HK-2 (cell line): ENCODE results near the gene HDHD2.
"Not testable (repeated sequence)": the region's sequence is repeated elsewhere in the genome, so short reads cannot be mapped to it uniquely, and the experiment has no call there.

ENCODE experiments used
- DNase-seq: peaks from one replicate; pipeline ENCODE4 v3.0.0-alpha.2; 2018; ENCODE audit not compliant: unreplicated experiment

HDHD2 gene, protein sequence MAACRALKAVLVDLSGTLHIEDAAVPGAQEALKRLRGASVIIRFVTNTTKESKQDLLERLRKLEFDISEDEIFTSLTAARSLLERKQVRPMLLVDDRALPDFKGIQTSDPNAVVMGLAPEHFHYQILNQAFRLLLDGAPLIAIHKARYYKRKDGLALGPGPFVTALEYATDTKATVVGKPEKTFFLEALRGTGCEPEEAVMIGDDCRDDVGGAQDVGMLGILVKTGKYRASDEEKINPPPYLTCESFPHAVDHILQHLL

DNA sequence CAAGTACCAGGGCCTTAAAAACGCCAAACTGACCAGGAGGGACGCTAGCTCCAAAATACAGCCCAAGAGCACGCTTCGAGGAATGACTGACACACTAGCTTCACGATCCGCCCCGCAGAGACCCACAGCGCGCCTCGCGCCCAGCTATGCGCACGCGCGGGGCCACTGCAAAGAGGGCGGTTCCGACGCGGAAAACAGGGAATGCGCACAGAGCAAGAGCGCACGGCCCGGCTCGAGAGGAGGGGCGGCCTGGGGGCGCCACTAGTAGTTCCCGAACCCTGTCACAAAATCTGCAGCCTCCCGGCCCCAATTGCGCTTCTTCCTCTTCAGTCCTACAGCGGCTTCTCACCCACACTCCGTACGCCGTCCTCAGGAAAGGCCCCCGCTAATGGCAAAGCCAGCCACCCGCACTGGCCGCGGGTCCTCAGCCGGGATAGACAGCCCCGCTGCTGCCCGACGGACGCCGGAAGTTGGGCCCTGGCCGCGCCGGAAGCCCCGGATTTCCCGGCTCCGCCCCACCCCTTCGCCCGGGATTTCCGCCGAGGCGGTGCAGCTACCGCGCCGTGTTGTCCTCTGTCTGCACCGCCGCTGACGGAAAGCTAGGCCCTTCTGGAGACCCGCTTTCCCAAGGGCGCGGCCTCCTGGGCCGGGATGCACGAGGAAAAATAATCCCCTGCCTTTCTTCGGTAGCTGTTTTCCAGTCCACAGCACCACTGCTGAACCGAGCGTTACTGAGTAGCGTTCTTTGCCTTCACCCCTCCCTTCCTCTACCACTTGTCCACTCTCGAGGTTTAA lies at the start of gene HDHD2:
Gene HDHD2 (minus strand): TSS at position 472 of the 795 bp plus-strand sequence. CDS start 14,061 bp downstream, outside the sequence.
- peak; percentile 78 for DNase-seq

- DNase-seq = not testable (repeated sequence)
These were observed 45.7 kb upstream of the HDHD2 start for GRCh38 chr18:47195961-47196360.

DNA sequence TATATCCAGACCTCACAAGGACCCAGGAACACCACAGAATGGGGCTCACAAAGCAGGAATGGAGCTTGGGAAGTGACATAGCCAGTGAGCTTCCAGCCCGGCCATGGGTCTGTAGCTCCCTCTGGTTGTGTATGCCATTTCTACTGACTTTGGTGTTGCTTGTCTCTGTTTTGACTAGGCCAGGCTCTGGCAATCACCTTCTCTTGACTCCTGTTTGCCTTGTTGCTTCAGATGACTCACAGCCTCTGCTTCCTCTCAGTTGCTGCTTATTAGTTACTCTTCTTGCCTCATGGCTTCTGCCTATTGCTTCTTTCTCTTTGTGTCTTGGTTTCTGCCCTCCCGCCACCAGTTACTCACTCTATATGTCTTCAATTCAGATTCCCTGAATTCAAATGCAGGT lies 41.7 kb upstream of the HDHD2 start:
- DNase-seq = no peak

- DNase-seq = no peak
These were observed 37.4 kb upstream of the HDHD2 start for GRCh38 chr18:47187721-47188120.

- no peak for DNase-seq
These were observed 34.2 kb upstream of the HDHD2 start for GRCh38 chr18:47184419-47185050.

DNA sequence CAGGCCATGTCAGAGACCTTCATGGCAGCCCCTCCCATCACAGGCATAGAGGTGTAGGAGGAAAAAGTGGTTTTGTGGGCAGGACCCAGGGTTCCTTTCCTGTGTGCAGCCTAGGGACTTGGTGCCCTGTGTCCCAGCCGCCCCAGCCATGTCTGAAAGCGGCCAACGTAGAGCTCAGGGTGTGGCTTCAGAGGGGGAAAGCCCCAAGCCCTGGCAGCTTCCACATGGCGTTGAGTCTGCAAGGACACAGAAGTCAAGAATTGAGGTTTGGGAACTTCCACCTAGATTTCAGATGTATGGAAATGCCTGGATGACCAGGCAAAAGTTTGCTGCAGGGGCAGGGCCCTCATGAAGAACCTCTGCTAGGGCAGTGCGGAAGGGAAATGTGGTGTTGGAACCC lies 31.9 kb upstream of the HDHD2 start:
- DNase-seq = not testable (repeated sequence)

GRCh38 chr18:47180765-47181164 lies 30.5 kb upstream of the HDHD2 start:
- DNase-seq = no peak

GRCh38 chr18:47179520-47179919 lies 29.2 kb upstream of the HDHD2 start:
- no peak for DNase-seq

GRCh38 chr18:47175898-47176575 lies 25.7 kb upstream of the HDHD2 start, which contains the start of gene IER3IP1:
Gene IER3IP1, minus strand, starts transcription at chr18:47176364. Its CDS starts 87 bp downstream, at chr18:47176277.
- DNase-seq = peak; percentile 85

DNA sequence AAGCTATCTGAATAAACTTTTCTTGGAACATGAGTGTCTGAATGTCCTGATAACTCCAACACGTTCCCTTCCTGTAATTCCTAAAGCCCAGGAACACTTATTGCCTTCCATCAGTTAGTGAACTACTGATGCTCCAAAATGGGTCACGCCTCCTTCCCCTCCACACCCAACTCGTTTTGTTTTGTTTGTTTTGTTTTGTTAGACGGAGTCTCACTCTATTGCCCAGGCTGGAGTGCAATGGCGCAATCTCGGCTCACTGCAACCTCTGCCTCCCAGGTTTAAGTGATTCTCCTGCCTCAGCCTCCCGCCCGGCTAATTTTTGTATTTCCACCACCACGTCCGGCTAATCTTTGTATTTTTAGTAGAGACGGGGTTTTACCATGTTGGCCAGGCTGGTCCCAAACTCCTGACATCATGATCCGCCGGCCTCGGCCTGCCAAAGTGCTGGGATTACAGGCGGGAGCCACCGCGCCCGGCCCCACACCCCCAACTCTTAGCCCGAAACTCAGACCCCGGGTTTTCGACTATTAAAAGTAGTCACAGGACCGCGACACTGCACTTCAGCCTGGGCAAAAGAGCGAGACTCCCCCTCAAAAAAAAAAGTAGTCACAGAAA lies 25.1 kb upstream of the HDHD2 start:
- DNase-seq = no peak

GRCh38 chr18:47174545-47175116 lies 24.3 kb upstream of the HDHD2 start:
- no peak for DNase-seq

DNA sequence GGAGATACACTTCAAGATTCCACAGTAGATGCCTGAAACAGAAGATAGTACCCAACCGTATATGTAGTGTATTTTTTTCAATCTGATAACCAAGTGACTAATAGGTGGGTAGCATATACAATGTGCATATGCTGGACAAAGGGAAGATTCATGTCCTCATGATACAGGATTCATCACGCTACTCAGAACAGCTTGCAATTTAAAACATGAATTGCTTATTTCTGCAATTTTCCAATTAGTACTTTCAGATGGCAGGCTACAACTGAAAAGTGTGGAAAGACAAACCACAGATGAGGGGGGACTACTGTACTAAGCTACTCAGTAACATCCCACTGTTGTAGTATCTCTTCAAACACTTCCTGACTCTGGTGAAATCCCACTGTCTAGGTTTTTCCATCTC lies 22.2 kb upstream of the HDHD2 start:
- no peak for DNase-seq

GRCh38 chr18:47168913-47169312 lies 18.6 kb upstream of the HDHD2 start:
- DNase-seq = no peak

- no peak for DNase-seq
These were observed 18.2 kb upstream of the HDHD2 start for GRCh38 chr18:47168509-47168908.

- no peak for DNase-seq
These were observed 16.0 kb upstream of the HDHD2 start for GRCh38 chr18:47166294-47166693.

GRCh38 chr18:47163241-47163640 lies 12.9 kb upstream of the HDHD2 start:
- peak; percentile 20 for DNase-seq

DNA sequence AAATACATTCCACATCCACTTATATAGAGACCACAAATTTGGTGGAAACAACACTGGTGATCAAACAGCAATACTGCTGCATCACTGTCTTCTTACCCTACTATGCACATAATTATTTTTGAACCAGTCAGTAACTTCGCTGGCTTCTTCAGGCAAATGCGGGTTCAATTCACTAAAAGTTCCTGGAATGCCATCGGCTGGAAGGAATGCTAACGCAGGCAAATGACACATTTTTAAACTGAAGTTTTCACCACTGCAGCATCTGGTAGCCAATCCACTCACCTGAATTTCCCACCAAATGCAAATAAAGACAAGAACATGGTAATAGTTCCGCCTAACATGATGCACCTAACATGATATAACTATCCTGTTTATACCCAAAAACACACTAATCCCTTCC lies 10.0 kb upstream of the HDHD2 start:
- DNase-seq = no peak

- DNase-seq = not testable (repeated sequence)
These were observed 8.1 kb upstream of the HDHD2 start for GRCh38 chr18:47158404-47158803.

DNA sequence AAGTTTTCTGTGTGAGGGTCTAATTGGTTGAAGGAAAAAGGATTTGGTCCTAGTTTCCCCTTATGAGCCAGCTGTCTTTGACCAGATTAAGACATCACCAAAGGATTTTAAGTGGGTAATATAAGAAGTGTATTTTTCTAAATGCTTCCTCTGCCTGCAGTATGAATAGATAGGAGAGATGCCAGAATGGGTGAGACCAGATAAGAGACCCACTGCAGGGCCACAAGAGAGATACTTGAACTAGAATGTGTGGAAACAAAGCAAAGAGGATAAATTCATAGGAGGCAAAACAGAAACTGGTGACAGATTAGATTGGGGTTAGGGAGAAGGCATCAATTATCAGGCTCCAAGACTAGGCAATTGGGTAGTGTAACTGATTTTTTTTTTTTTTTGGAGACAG lies 1.1 kb upstream of the HDHD2 start:
- no peak for DNase-seq

DNA sequence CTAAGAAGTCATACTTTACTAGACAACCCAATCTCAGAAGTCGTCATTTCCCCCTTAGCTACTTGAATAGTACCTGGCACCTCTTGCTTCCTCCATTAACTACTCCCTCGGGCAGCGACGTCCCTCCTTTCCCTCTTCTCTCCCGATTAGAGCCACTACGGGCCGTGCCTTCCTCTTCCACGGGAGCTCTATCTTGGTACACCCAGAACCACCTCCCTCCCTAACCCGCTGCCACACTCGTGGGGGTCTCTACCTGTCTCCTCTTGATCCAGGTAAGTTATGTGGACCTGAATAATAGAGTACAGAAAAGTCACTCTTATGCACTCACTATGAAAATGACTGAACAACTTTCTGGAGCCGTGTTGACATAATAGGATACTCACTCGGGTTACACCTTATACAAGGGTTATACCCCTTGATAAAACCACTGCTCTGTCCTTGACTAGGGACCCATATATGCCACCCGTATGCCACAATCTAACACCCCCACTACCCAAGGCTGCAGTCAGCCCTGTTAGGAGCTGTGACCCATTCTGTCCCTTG lies 595 bp upstream of the HDHD2 start:
- no peak for DNase-seq

DNA sequence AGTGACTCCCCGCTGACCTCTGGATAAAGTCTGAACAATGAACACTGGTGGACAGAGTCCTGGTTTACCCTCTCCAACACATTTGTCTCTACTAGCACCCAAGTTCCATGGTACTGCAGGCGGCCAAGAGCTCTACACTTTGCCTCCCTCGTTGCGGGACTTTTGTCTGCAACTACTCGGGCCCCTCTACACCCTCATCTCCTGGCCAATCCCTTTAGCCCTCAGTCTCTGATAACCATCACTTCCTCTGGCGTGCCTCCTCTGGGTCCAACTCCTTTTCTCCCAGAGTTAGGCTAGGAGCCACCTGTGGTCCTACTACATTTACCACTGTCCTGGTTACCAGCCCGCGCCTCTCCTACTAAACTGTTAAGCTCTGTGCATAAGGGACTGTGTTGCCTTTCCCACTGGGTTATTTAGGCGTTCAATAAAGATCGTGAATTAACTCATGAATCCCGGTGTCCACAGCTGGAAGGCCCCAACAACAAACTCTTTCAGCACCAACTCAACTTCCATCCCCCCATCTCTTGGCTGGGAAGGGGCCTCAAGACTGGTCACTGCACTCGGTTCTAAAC lies 757 bp downstream of the HDHD2 start:
- peak; percentile 4 for DNase-seq
